CD4-positive, alpha-beta T cell (primary cell): ENCODE data around the gene KLHL18. TPM values are rescaled to one million over a fixed set of nuclear protein-coding genes. Genes with fewer than 3 reads are reported as not detected.
"Not testable (repeated sequence)": the region's sequence is repeated elsewhere in the genome, so short reads cannot be mapped to it uniquely, and the experiment has no call there.

Experiments
- ATAC-seq: fragments of 200-7000 bp; cut with Tn5 transposase; one replicate; pipeline ENCODE4 v1.10.0; 2022; ENCODE audit warnings: mild to moderate bottlenecking; ENCODE audit not compliant: poor library complexity
- CTCF ChIA-PET: fragments of 350-600 bp; sonication (Branson Sonifier 250); formaldehyde crosslinking; loops from one replicate; lab custom pipeline; 2021; ENCODE audit warnings: antibody characterized with exemption, inconsistent platforms; lab: Charles Lee
- POLR2A ChIA-PET: fragments of 350-600 bp; sonication (Branson Sonifier 250); formaldehyde crosslinking; loops from one replicate; lab custom pipeline; 2021; ENCODE audit warnings: antibody characterized with exemption, inconsistent platforms; lab: Charles Lee
- DNase-seq, 14 experiments: peaks; one replicate each; pipeline ENCODE4 v3.0.0-alpha.2; 2013 to 2020; ENCODE audit warnings: mixed read lengths in 2 of 14
- H3K27ac ChIP-seq, 2 donors: one replicate each; pipeline versions ENCODE4 v1.5.1 to v1.7.0; 2013; ENCODE audit warnings: low read length in 2 of 2, low read depth in 1 of 2, mild to moderate bottlenecking in 1 of 2
- H3K27me3 ChIP-seq, 2 experiments: 1 replicate in 1 of 2; 2 replicates in 1 of 2; pipeline versions ENCODE4 v1.6.1 to v1.7.0; 2013; ENCODE audit warnings: low read length in 2 of 2, control low read depth in 1 of 2, mild to moderate bottlenecking in 1 of 2, moderate library complexity in 1 of 2; ENCODE audit not compliant: insufficient read depth in 2 of 2, control insufficient read depth in 1 of 2
- H3K36me3 ChIP-seq: one replicate; pipeline ENCODE4 v1.6.1; 2013; ENCODE audit warnings: low read length, control low read depth; ENCODE audit not compliant: insufficient read depth
- H3K4me1 ChIP-seq: one replicate; pipeline ENCODE4 v1.6.1; 2013; ENCODE audit warnings: low read length, control low read depth; ENCODE audit not compliant: insufficient read depth
- H3K4me3 ChIP-seq: one replicate; pipeline ENCODE4 v1.5.1; 2013; ENCODE audit warnings: mild to moderate bottlenecking, low read length, moderate library complexity
- H3K9me3 ChIP-seq, 2 experiments: 1 replicate in 1 of 2; 2 replicates in 1 of 2; pipeline versions ENCODE4 v1.6.1 to v1.7.0; 2013; ENCODE audit warnings: low read length in 2 of 2, mild to moderate bottlenecking in 2 of 2, control low read depth in 1 of 2, moderate library complexity in 1 of 2; ENCODE audit not compliant: control insufficient read depth in 1 of 2, insufficient read depth in 1 of 2
- H3K27ac Mint-ChIP-seq: one replicate; pipeline ENCODE4 v1.8.0; 2020; ENCODE audit warnings: mixed read lengths
- H3K27me3 Mint-ChIP-seq: one replicate; pipeline ENCODE4 v1.8.0; 2021; ENCODE audit warnings: mixed read lengths
- H3K36me3 Mint-ChIP-seq: one replicate; pipeline ENCODE4 v1.8.0; 2021; ENCODE audit warnings: low read depth, mixed read lengths
- H3K4me1 Mint-ChIP-seq: one replicate; pipeline ENCODE4 v1.8.0; 2021; ENCODE audit warnings: low read depth, mixed read lengths
- H3K4me3 Mint-ChIP-seq: one replicate; pipeline ENCODE4 v1.8.0; 2020; ENCODE audit warnings: mild to moderate bottlenecking, mixed read lengths
- H3K9me3 Mint-ChIP-seq: one replicate; pipeline ENCODE4 v1.8.0; 2020; ENCODE audit warnings: mixed read lengths
- CTCF ChIP-seq: fragments of 200-600 bp; IDR thresholded peaks from one replicate; pipeline ENCODE4 v1.8.0; 2022; ENCODE audit warnings: antibody characterized with exemption, mild to moderate bottlenecking
- intact Hi-C, 2 experiments: fragments of 100-400 bp; cut with DNase I in 1 of 2; cut with micrococcal nuclease in 1 of 2; formaldehyde crosslinking; loops; one replicate each; pipeline versions ENCODE4 v1.15.1 to v1.9.0; 2023 to 2025; cut with DNase I, micrococcal nuclease
- total RNA-seq, 174 experiments: library from RNA in 2 of 174; stranded (reverse) in 2 of 174; gene quantifications; one replicate each; pipeline ENCODE4 v1.2.3 and lab custom pipeline; 2021 to 2026

The KLHL18 gene
- total RNA-seq, 2 experiments from 2014 or later = 43.3 to 43.7 TPM

- no peak for TF ChIP-seq CTCF
- Mint-ChIP-seq H3K4me3 (no peak overlapping the region), H3K9me3 (no peaks in the 10 kb centered on the region), H3K27ac (peak overlapping the region; percentile 14), H3K27me3 (no peaks in the 10 kb centered on the region), H3K4me1 (peaks cover 12% of the 10 kb centered on the region), H3K36me3 (peaks cover 27% of the 10 kb centered on the region)
- ChIA-PET CTCF (interaction anchor here (1.6 kb wide), 1 partner anchor 9 kb away, joined by 8 read pairs; no protein-coding TSS in a partner anchor), POLR2A (interaction anchor here (1.0 kb wide), 1 partner anchor 151 kb away, joined by 4 read pairs; the partner anchor contains the start of gene SETD2)
- Histone ChIP-seq H3K27ac (no peak overlapping the region), H3K27me3 (no peaks in the 10 kb centered on the region), H3K4me1 (no peaks in the 10 kb centered on the region), H3K9me3 (no peaks in the 10 kb centered on the region), H3K36me3 (peaks cover 9% of the 10 kb centered on the region), H3K4me3 (no peak overlapping the region)
- intact Hi-C loops = no loop called here
- ATAC-seq (no peak), DNase-seq (no peak)
Measured at GRCh38 chr3:47315069-47315647, 32.4 kb downstream of the KLHL18 start.

GRCh38 chr3:47316151-47316550 lies 33.4 kb downstream of the KLHL18 start:
- CTCF ChIA-PET = interaction anchor here (1.2 kb wide), 1 partner anchor 11 kb away, joined by 4 read pairs; no protein-coding TSS in a partner anchor
- H3K36me3 ChIP-seq = peaks cover 18% of the 10 kb centered on the region
- H3K4me3 Mint-ChIP-seq, H3K4me1 Mint-ChIP-seq, H3K4me1 ChIP-seq, H3K27ac ChIP-seq, H3K27me3 Mint-ChIP-seq, DNase-seq, ATAC-seq, H3K9me3 Mint-ChIP-seq, intact Hi-C loops, H3K4me3 ChIP-seq, H3K27me3 ChIP-seq, H3K9me3 ChIP-seq, H3K27ac Mint-ChIP-seq, POLR2A ChIA-PET: not testable (repeated sequence)
- H3K36me3 Mint-ChIP-seq = peaks cover 28% of the 10 kb centered on the region

- Histone ChIP-seq H3K9me3 (no peaks in the 10 kb centered on the region), H3K4me3 (no peak overlapping the region), H3K27me3 (no peaks in the 10 kb centered on the region), H3K27ac (no peak overlapping the region), H3K36me3 (peaks cover 43% of the 10 kb centered on the region), H3K4me1 (no peaks in the 10 kb centered on the region)
- no peak for TF ChIP-seq CTCF
- POLR2A ChIA-PET = no interaction called here
- Mint-ChIP-seq H3K9me3 (no peaks in the 10 kb centered on the region), H3K27me3 (no peaks in the 10 kb centered on the region), H3K4me3 (no peak overlapping the region), H3K27ac (peak overlapping the region; percentile 3), H3K4me1 (peaks cover 4% of the 10 kb centered on the region), H3K36me3 (peaks cover 54% of the 10 kb centered on the region)
- intact Hi-C loops = no loop called here
- no peak for ATAC-seq
- CTCF ChIA-PET = interaction anchor here (1.0 kb wide), 1 partner anchor 154 kb away, joined by 3 read pairs; no protein-coding TSS in a partner anchor
- DNase-seq = no peak
Measured at GRCh38 chr3:47318916-47319315, 36.2 kb downstream of the KLHL18 start.
